ENCODE results near the gene SRBD1. TPM values are rescaled to one million over a fixed set of nuclear protein-coding genes. Genes with fewer than 3 reads are reported as not detected.

SRBD1 gene
- total RNA-seq, 1 donor from 2014 or later = 19.3 TPM

DNA sequence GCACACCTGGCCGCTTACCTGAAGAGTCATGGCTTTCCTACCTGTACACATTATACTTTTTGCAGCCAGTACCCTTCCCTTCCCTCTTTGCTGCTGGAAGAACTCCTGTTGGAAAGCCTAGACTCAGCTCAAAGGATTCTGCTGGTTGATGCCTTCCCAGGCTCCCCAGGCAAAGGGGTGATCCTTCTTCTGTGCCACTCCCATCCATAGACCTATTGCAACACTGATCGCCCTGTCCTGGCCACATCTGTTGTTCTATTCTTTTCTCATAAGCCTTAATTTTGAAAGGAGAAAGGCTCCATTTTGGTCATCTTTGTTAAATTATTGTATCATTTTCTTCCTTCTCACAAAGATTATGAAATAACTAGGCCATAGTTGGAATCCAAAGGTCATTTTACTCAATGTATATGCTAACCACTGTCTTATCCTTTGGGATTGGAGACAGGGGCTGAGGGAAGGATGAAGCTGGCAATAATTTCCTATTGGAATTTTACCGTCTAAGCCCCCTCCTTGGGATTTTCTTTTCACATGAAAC lies 37.0 kb upstream of the SRBD1 start:
- peaks cover 30% of the 10 kb centered on the region for H3K27me3 Mint-ChIP-seq (ENCODE audit: low read depth)
- peaks cover 19% of the 10 kb centered on the region for H3K4me1 Mint-ChIP-seq
- H3K36me3 Mint-ChIP-seq = no peaks in the 10 kb centered on the region
- H3K9me3 Mint-ChIP-seq = no peaks in the 10 kb centered on the region
- H3K4me3 Mint-ChIP-seq = no peak overlapping the region
- TF ChIP-seq, protein P1, sequence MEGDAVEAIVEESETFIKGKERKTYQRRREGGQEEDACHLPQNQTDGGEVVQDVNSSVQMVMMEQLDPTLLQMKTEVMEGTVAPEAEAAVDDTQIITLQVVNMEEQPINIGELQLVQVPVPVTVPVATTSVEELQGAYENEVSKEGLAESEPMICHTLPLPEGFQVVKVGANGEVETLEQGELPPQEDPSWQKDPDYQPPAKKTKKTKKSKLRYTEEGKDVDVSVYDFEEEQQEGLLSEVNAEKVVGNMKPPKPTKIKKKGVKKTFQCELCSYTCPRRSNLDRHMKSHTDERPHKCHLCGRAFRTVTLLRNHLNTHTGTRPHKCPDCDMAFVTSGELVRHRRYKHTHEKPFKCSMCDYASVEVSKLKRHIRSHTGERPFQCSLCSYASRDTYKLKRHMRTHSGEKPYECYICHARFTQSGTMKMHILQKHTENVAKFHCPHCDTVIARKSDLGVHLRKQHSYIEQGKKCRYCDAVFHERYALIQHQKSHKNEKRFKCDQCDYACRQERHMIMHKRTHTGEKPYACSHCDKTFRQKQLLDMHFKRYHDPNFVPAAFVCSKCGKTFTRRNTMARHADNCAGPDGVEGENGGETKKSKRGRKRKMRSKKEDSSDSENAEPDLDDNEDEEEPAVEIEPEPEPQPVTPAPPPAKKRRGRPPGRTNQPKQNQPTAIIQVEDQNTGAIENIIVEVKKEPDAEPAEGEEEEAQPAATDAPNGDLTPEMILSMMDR (IDR thresholded peaks at IDR 0.05; ENCODE audit: unreplicated experiment) = no peak
- DNase-seq (ENCODE audit: low spot score in 2 of 2, unreplicated experiment in 2 of 2) = no peak
- H3K27ac Mint-ChIP-seq = no peak overlapping the region

DNA sequence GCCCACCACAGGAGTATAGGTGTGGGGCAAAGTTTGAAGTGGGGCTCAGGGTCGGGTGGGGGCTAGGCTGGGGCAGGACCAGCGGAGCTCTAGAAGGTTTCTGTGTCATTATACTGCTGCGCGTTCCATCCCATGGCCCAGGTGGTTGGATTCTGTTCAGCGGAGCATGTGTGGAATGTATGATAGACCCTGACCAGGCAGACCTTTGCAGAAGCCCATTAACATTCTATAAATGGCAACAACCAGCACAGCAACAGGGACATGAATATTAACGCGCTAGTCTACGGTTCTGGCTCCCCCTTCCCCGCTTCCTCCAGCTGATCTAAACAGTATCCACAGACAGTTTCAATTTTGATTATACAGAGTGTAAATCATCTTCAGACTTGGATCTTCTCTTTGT lies 36.3 kb upstream of the SRBD1 start:
- Mint-ChIP-seq H3K9me3 (no peaks in the 10 kb centered on the region), H3K4me3 (no peak overlapping the region), H3K4me1 (peaks cover 12% of the 10 kb centered on the region), H3K36me3 (no peaks in the 10 kb centered on the region), H3K27ac (no peak overlapping the region), H3K27me3 (ENCODE audit: low read depth) (peaks cover 28% of the 10 kb centered on the region)
- DNase-seq (ENCODE audit: low spot score in 2 of 2, unreplicated experiment in 2 of 2) = no peak
- TF ChIP-seq, protein P1 (IDR thresholded peaks at IDR 0.05; ENCODE audit: unreplicated experiment) = no peak

DNA sequence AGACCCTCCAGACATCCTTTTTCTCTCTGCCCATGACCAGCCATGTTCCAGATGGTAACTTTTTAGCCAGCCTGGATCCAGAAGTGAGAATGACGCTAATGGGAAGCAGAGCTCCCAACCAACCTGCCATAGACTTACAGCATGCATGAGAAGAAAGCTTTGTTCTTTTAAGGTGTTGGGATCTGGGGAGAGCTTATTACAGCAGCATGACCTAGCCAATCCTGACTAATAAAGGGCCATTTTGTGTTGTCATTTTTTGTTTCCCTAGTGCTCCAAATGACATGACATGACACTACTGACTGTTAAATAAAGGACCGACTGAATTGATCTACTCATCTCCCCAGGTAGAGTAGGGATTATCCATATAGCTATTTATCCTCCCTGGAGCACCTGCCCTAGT lies 35.2 kb upstream of the SRBD1 start:
- DNase-seq (ENCODE audit: low spot score in 2 of 2, unreplicated experiment in 2 of 2) = no peak
- no peaks in the 10 kb centered on the region for H3K36me3 Mint-ChIP-seq
- TF ChIP-seq, protein P1 (IDR thresholded peaks at IDR 0.05; ENCODE audit: unreplicated experiment) = no peak
- peaks cover 8% of the 10 kb centered on the region for H3K4me1 Mint-ChIP-seq
- H3K9me3 Mint-ChIP-seq = no peaks in the 10 kb centered on the region
- no peak overlapping the region for H3K4me3 Mint-ChIP-seq
- no peak overlapping the region for H3K27ac Mint-ChIP-seq
- H3K27me3 Mint-ChIP-seq (ENCODE audit: low read depth) = peaks cover 35% of the 10 kb centered on the region

DNA sequence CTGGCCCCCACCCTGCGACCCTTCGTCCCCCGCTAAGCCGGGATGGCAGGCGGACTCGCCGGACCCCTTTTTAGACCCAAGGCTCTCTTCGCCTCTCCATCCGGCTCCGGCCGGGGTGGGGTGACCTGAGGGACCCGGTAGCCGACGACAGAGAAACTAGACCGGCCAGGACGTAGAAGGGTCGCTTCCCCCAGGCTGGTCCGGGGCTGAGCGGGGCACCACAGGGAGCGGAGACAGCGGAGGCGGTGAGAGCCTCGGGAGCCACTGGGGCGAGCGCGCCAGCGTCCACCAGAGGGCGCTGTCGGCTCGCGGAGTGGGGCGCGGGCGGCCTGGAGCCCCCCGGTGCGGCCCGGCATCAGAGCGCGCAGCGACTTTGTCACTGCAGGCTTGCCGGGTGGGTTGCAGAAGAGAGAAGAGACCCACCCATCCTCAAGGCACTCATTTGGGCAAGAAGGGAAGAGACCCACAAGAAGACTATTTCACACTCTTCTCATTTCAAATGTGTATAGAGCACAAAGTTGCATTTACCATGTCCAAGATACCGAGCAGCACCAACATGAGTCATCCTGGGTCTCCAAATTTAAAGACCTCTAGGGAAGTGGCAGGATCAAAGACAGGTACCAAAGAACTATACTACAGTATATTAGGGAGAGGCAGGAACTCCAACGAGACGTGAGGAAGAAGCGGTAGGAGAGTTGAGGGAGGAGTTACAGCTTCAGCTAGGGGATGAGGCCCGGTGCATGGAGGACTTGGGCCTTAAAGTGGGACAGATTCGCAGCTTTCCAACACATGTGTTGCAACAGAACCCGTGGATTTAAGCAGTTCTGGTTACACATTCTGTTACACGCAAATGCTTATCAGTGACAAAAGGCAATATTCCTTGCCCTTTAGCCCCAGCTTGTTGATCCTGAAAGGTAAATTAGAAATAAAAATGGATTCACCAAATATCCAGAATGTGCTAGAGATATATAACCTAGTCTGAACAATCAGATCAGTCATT lies 32.8 kb upstream of the SRBD1 start:
- H3K9me3 Mint-ChIP-seq = no peaks in the 10 kb centered on the region

DNA sequence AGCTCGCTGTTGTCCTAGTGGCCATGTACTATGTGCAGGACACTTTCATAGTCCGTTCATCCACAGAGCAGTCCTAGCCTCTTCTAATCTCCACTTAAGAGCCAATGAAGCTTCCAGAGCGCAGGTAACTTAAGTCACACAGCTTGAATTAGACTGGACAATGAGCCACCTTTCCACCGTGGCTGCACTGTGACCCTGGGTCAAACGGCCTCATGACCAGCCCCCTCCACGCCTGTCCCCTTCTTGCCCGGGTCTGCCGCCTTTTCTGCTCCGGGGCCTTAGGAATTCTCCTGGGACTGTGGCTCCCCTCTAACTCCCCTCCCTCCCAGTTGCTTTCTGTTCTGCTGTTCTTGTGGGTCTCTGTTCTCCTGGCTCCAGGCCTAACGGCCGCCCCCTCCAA lies 32.0 kb upstream of the SRBD1 start:
- no peak overlapping the region for H3K27ac Mint-ChIP-seq
- TF ChIP-seq, protein P1 (IDR thresholded peaks at IDR 0.05; ENCODE audit: unreplicated experiment) = no peak
- DNase-seq (ENCODE audit: low spot score in 2 of 2, unreplicated experiment in 2 of 2) = no peak
- no peaks in the 10 kb centered on the region for H3K36me3 Mint-ChIP-seq
- H3K4me3 Mint-ChIP-seq = peak overlapping the region; percentile 68
- no peaks in the 10 kb centered on the region for H3K4me1 Mint-ChIP-seq
- peaks cover 54% of the 10 kb centered on the region for H3K27me3 Mint-ChIP-seq (ENCODE audit: low read depth)
- no peaks in the 10 kb centered on the region for H3K9me3 Mint-ChIP-seq

More for the DNA sequence above, 32.8 kb upstream of the SRBD1 start:
- Mint-ChIP-seq H3K4me1 (no peaks in the 10 kb centered on the region), H3K27me3 (ENCODE audit: low read depth) (peaks cover 54% of the 10 kb centered on the region), H3K36me3 (no peaks in the 10 kb centered on the region), H3K4me3 (peak overlapping the region; percentile 68), H3K27ac (no peak overlapping the region)
- TF ChIP-seq, protein P1 (IDR thresholded peaks at IDR 0.05; ENCODE audit: unreplicated experiment) = peak; percentile 99
- peak; percentile 70 to 89 for DNase-seq (ENCODE audit: low spot score in 2 of 2, unreplicated experiment in 2 of 2)

All from mesothelial cell of epicardium (in vitro differentiated cells).